GM12872 (cell line): ENCODE results near the gene PRRG1.

ENCODE experiments used
- TF ChIP-seq, protein P1 (sequence below): IDR thresholded peaks from 3 replicates; pipeline ENCODE4 v1.5.1; 2011; ENCODE audit warnings: low read depth, mild to moderate bottlenecking, low read length, moderate library complexity; ENCODE audit not compliant: insufficient read depth

The PRRG1 gene

DNA sequence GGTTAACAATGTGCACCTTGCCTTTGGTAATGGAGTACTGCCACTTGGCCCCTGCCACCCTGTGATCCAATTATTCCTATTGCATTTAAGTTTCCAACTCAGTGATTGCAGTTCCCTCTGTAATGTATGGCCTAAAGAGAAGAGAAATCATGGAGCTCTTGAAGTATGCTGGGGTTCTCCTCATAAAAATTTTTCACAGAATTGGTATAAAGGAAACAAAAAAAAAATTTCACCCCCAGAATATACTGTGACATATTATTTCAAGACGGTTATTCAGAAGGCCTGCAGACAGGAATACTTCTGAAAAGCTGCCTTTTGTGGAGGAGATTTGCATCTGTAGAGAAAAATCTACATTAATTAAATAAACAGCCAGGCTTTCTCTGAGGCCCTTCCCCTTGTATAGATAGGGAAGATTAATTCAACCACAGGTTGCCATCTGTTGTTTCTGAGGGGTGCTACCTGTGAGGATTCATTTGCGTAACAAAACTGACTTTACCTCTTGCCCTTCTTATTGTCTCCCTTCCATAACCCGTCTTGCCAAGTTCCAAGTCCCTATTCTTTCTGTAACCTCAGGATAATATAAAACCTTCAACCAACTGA lies 127.5 kb downstream of the PRRG1 start:
- TF ChIP-seq, protein P1, sequence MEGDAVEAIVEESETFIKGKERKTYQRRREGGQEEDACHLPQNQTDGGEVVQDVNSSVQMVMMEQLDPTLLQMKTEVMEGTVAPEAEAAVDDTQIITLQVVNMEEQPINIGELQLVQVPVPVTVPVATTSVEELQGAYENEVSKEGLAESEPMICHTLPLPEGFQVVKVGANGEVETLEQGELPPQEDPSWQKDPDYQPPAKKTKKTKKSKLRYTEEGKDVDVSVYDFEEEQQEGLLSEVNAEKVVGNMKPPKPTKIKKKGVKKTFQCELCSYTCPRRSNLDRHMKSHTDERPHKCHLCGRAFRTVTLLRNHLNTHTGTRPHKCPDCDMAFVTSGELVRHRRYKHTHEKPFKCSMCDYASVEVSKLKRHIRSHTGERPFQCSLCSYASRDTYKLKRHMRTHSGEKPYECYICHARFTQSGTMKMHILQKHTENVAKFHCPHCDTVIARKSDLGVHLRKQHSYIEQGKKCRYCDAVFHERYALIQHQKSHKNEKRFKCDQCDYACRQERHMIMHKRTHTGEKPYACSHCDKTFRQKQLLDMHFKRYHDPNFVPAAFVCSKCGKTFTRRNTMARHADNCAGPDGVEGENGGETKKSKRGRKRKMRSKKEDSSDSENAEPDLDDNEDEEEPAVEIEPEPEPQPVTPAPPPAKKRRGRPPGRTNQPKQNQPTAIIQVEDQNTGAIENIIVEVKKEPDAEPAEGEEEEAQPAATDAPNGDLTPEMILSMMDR: no peak

DNA sequence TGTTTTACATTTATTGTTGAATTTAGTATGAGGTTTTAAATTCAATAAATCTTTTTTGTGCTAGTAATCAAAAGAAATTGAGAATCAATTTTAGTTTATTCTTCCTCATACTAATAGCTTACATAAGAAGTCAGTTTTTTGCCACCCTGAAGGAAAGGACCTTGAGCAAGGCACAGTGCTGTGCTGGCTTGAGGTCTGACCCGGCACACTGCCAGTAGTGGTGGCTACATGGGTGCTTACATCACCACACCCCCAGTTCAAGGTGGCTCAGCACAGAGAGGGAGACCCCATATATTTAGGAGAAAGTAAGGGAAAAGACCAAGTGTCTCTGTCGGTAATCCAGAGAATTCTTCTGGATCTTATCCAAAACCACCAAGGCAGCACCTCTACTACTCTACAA lies 136.3 kb downstream of the PRRG1 start:
- TF ChIP-seq, protein P1: no peak

DNA sequence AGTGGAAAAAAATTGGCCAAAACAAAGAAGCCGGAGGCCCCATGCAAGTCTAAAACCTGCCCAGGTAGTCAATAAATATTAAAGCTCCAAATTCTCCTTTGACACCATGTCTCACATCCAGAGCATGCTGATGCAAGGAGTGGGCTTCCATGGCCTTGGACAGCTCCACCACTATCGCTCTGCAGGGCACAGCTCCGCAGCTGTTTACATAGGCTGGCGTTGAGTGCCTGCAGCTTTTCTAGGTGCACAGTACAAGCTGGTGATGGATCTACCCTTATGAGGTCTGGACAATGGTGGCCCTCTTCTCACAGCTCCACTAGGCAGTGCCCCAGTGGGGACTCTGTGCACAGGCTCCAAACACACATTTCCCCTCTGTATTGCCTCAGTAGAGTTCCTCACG lies 138.1 kb downstream of the PRRG1 start:
- TF ChIP-seq, protein P1: no peak

- TF ChIP-seq, protein P1: no peak
Measured at GRCh38 chrX:37488323-37488722, 139.2 kb downstream of the PRRG1 start.

- TF ChIP-seq, protein P1: no peak
Measured at GRCh38 chrX:37491686-37492085, 142.5 kb downstream of the PRRG1 start.

- TF ChIP-seq, protein P1: peak; percentile 25; the same call in 1 of the 3 replicates
Measured at GRCh38 chrX:37495760-37496159, 146.6 kb downstream of the PRRG1 start.

DNA sequence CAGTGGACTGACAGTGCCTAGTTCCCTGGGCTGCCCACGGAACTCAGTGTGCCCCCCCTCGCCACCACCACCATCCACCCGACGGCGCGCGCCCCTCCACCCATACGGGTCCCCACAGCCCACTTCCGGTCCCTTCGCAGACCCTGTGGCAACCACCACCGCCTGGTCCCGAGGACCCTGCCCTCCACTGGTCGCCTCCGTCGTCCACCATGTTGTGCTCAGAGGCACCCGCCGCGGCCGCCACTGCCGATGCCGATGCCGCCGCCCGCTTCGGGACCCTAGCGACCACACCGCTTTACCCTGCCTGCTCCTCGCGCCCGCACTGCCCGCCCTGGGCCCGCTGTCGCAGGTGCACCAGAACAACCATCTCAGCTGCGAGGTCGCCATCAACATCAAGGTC lies 155.8 kb downstream of the PRRG1 start:
- TF ChIP-seq, protein P1: no peak
